GM19025 (cell line): ENCODE data around the gene QSOX2.
"Not testable (repeated sequence)": the region's sequence is repeated elsewhere in the genome, so short reads cannot be mapped to it uniquely, and the experiment has no call there.

Experiments
- ATAC-seq: cut with Tn5 transposase; IDR thresholded peaks from one replicate; pipeline ENCODE4 v1.9.1; 2021; ENCODE audit warnings: mild to moderate bottlenecking, low read depth, moderate library complexity; ENCODE audit not compliant: unreplicated experiment

The QSOX2 gene

GRCh38 chr9:136282272-136282861 lies 36.8 kb upstream of the QSOX2 start:
- no peak for ATAC-seq

- no peak for ATAC-seq
These were observed 36.0 kb upstream of the QSOX2 start for GRCh38 chr9:136281421-136282271.

- ATAC-seq, result no peak
These were observed 35.1 kb upstream of the QSOX2 start for GRCh38 chr9:136280535-136281315.

- no peak for ATAC-seq
These were observed 33.9 kb upstream of the QSOX2 start for GRCh38 chr9:136279471-136279870.

- no peak for ATAC-seq
These were observed 33.3 kb upstream of the QSOX2 start for GRCh38 chr9:136278894-136279293.

GRCh38 chr9:136278221-136278620 lies 32.6 kb upstream of the QSOX2 start:
- no peak for ATAC-seq

GRCh38 chr9:136277746-136278145 lies 32.1 kb upstream of the QSOX2 start:
- ATAC-seq, result no peak

- ATAC-seq, result no peak
These were observed 31.1 kb upstream of the QSOX2 start for GRCh38 chr9:136276716-136277115.

- no peak for ATAC-seq
These were observed 30.2 kb upstream of the QSOX2 start for GRCh38 chr9:136275655-136276429.

- no peak for ATAC-seq
These were observed 29.4 kb upstream of the QSOX2 start for GRCh38 chr9:136274786-136275654.

- ATAC-seq, result no peak
These were observed 28.5 kb upstream of the QSOX2 start for GRCh38 chr9:136273921-136274785.

GRCh38 chr9:136273244-136273865 lies 27.7 kb upstream of the QSOX2 start:
- no peak for ATAC-seq

- ATAC-seq, result no peak
These were observed 24.6 kb upstream of the QSOX2 start for GRCh38 chr9:136270173-136270705.

GRCh38 chr9:136268735-136269134 lies 23.1 kb upstream of the QSOX2 start:
- no peak for ATAC-seq

GRCh38 chr9:136268318-136268717 lies 22.7 kb upstream of the QSOX2 start:
- ATAC-seq, result no peak

- peak; percentile 75 for ATAC-seq
These were observed 21.9 kb upstream of the QSOX2 start for GRCh38 chr9:136267261-136268111.

- ATAC-seq, result not testable (repeated sequence)
These were observed 21.0 kb upstream of the QSOX2 start for GRCh38 chr9:136266641-136267040.
